Adrenal gland (tissue), 12 donors: ENCODE measurements around the gene SALL3. TPM values are rescaled to one million over a fixed set of nuclear protein-coding genes. Genes with fewer than 3 reads are reported as not detected.

Source experiments
- DNase-seq, 7 donors: peaks; one replicate each; pipeline ENCODE4 v3.0.0-alpha.2; 2019 to 2020
- H3K27ac ChIP-seq, 5 donors: fragments of 200-600 bp; sonication (generic) in 4 of 5; 1 replicate in 3 of 5; 2 replicates in 2 of 5; pipeline versions ENCODE4 v1.5.1 to v1.8.0; 2016 to 2020; ENCODE audit warnings: mild to moderate bottlenecking in 1 of 5
- H3K27me3 ChIP-seq: fragments of 200-600 bp; 2 replicates; pipeline ENCODE4 v1.8.0; 2021
- H3K36me3 ChIP-seq, 2 donors: fragments of 200-600 bp; replicated peaks in 1 of 2; 1 replicate in 1 of 2; 2 replicates in 1 of 2; pipeline versions ENCODE4 v1.5.1 to v1.8.0; 2018 to 2022
- H3K4me1 ChIP-seq, 2 donors: fragments of 200-600 bp; replicated peaks in 1 of 2; 1 replicate in 1 of 2; 2 replicates in 1 of 2; pipeline versions ENCODE4 v1.5.1 to v1.8.0; 2018 to 2021
- H3K4me3 ChIP-seq, 4 donors: fragments of 200-600 bp; sonication (generic) in 3 of 4; one replicate each; pipeline ENCODE4 v1.5.1; 2016 to 2018
- H3K9me3 ChIP-seq, 3 donors: fragments of 200-600 bp; sonication (generic) in 1 of 3; replicated peaks in 1 of 3; 1 replicate in 2 of 3; 2 replicates in 1 of 3; pipeline versions ENCODE4 v1.5.1 to v1.8.0; 2016 to 2021
- POLR2A ChIP-seq, 2 donors: fragments of 450-650 bp; IDR thresholded peaks; one replicate each; pipeline ENCODE4 v1.6.1; 2017; ENCODE audit warnings: antibody characterized with exemption in 2 of 2, mild to moderate bottlenecking in 2 of 2, moderate library complexity in 1 of 2
- WGBS, 4 donors: extraction: QIAGEN DNeasy Blood & Tissue Kit in 2 of 4; methylation state at CpG; one replicate each; pipeline versions ENCODE4 v1.1.5 to v1.1.7; 2013 to 2017; 5-methylcytosine and 5-hydroxymethylcytosine counted together
- intact Hi-C, 2 donors: fragments of 100-400 bp; cut with DNase I; formaldehyde crosslinking; loops; one replicate each; pipeline versions ENCODE4 v1.14.1 to v1.15.0; 2022 to 2023
- polyA plus RNA-seq, 3 donors: library from polyadenylated mRNA; stranded (reverse); fragments of 200-250 nt in 2 of 3; fragments of 350-450 nt in 1 of 3; fragmentation: Illumina TruSeq in 1 of 3; extraction: RNeasy Lipid Tissue Mini Kit (QIAGEN cat#74804) in 1 of 3; gene quantifications; one replicate each; pipeline ENCODE4 v1.2.3, GENCODE V29; 2013 to 2014
- total RNA-seq, 9 donors: library from RNA; depleted of rRNA in 4 of 9; stranded (reverse); fragments of >200 nt in 4 of 9; fragments of 120-200 nt in 1 of 9; fragmentation: NEBNext Ultra II Directional in 1 of 9; extraction: Animal tissue kit (Norgen Biotek cat#: 25700) in 1 of 9; gene quantifications; one replicate each; pipeline versions ENCODE4 v1.1.0 to v1.2.4, GENCODE V29; 2013 to 2023
- TF ChIP-seq, protein P1 (sequence below), 6 experiments: fragments of 450-650 bp in 4 of 6; fragments of 200-600 bp in 2 of 6; sonication (generic) in 1 of 6; IDR thresholded peaks; 1 replicate in 5 of 6; 2 replicates in 1 of 6; pipeline versions ENCODE4 v1.5.1 to v1.8.0; 2016 to 2021; ENCODE audit warnings: antibody characterized with exemption in 6 of 6, mild to moderate bottlenecking in 2 of 6, moderate library complexity in 1 of 6
- donor health status: healthy with polysubstance abuse.
- donor health status: Bipolar disorder and iron deficiency.
- donor health status: DM: yes; HTN: yes; CAD: no.
- donor health status: DM: no; HTN: no; CAD: no.
- donor health status: DM: no; HTN: no; CAD: no.
- donor health status: DM: yes; HTN: yes; CAD: no.

The SALL3 gene
- total and polyA plus RNA-seq, 12 donors: 0.11 TPM; not detected in 11

DNA sequence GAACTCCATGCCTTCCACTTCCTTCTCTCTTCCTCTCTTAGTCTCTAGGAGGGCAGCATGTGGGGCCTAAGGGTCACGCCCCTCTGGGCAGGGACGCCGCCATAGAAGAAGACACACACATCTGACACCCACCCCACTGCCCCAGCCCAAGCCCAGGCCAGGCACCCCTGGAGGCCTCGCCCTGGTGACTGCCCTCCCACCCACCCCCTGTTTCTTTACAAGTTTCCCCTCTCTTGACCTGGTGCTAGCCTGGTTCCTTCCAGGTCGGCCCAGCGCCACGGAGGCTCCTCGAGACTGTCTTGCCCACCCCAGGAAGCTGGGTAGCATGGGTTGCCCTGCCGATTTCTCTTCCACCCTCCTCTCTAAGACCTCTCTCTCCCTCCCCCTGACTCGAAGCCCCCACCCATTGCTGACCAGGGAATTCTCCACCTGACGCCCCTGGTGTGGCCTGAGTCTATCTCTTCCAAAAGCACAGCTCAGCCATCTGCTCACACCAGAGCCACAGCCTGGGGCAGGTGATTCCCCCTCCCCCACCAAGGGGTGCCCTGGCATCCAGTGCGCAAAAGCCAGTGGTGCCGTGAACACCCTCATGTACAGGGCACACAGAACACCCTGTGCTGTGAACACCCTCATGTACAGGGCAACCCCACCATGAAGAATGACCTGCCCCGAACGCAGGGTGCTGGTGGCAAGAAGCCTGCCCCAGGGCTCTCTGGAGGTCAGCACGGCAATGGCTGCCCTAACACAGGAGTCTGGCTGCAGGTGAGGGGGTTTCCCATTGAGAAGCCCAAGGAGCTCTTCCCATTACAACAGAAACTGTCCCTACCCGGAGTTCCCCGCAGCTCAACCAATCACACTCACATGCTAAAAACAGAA is 13.5 kb upstream of the SALL3 start:
- Histone ChIP-seq H3K4me1 (no peaks in the 10 kb centered on the region), H3K4me3 (no peak overlapping the region), H3K27ac (no peak overlapping the region), H3K27me3 (peaks cover 3% of the 10 kb centered on the region), H3K36me3 (no peaks in the 10 kb centered on the region), H3K9me3 (no peaks in the 10 kb centered on the region)
- intact Hi-C loops: no loop called here
- DNase-seq: no peak
- TF ChIP-seq POLR2A (IDR thresholded peaks at IDR 0.05): no peak
- TF ChIP-seq, protein P1, sequence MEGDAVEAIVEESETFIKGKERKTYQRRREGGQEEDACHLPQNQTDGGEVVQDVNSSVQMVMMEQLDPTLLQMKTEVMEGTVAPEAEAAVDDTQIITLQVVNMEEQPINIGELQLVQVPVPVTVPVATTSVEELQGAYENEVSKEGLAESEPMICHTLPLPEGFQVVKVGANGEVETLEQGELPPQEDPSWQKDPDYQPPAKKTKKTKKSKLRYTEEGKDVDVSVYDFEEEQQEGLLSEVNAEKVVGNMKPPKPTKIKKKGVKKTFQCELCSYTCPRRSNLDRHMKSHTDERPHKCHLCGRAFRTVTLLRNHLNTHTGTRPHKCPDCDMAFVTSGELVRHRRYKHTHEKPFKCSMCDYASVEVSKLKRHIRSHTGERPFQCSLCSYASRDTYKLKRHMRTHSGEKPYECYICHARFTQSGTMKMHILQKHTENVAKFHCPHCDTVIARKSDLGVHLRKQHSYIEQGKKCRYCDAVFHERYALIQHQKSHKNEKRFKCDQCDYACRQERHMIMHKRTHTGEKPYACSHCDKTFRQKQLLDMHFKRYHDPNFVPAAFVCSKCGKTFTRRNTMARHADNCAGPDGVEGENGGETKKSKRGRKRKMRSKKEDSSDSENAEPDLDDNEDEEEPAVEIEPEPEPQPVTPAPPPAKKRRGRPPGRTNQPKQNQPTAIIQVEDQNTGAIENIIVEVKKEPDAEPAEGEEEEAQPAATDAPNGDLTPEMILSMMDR (IDR thresholded peaks at IDR 0.05): no peak
- 77 to 79% (median 79%) methylated on average over 12 to 18 of the region's 18 CpGs for WGBS, 4 donors

DNA sequence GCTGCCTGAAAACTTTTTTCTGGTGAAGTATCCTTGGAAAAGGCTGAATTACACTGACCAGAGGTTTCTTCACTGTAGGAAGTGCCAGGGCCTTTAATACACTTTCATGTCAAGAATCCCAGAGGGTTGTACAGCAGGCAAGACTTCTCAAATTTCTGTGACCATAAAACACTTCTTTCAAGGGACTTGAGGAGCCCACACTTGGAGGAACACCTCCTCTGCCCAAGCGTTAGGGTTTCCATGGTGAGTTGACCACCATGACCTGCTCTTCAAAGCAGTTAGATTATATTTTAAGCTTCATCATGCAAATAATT is 12.9 kb upstream of the SALL3 start:
- TF ChIP-seq POLR2A (IDR thresholded peaks at IDR 0.05): no peak
- TF ChIP-seq, protein P1 (IDR thresholded peaks at IDR 0.05): no peak
- intact Hi-C loops: no loop called here
- no peaks in the 10 kb centered on the region for H3K9me3 ChIP-seq
- H3K27me3 ChIP-seq: peaks cover 7% of the 10 kb centered on the region
- H3K4me3 ChIP-seq: no peak overlapping the region
- H3K36me3 ChIP-seq: no peaks in the 10 kb centered on the region
- H3K27ac ChIP-seq: no peak overlapping the region
- 40 to 62% (median 52%) methylated on average over 1 of the region's 1 CpG for WGBS, 4 donors
- DNase-seq: no peak
- H3K4me1 ChIP-seq: no peaks in the 10 kb centered on the region

DNA sequence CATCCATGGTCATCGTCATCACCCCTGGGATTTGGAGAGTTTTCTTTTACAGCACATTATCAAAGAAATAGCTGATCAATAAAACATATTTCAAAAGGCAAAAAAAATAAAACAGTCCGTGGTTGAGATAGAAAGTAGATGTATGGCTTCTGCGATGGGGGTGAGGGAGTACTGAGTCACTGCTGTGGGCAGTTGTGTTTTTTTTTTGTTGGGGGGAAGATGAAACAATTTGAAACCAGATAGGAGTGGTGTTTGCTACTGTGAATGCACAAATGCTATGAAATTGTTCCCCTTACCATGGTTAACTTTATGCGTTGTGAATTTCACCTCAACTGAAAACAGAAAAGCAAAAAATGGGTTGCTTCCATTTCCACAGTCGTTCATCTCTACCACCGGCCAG is 11.9 kb upstream of the SALL3 start:
- Histone ChIP-seq H3K27ac (no peak overlapping the region), H3K27me3 (peaks cover 16% of the 10 kb centered on the region), H3K4me3 (no peak overlapping the region), H3K9me3 (no peaks in the 10 kb centered on the region), H3K4me1 (no peaks in the 10 kb centered on the region), H3K36me3 (no peaks in the 10 kb centered on the region)
- no peak for TF ChIP-seq POLR2A (IDR thresholded peaks at IDR 0.05)
- TF ChIP-seq, protein P1 (IDR thresholded peaks at IDR 0.05): no peak
- 66 to 79% (median 73%) methylated on average over 6 of the region's 6 CpGs for WGBS, 4 donors
- intact Hi-C loops: no loop called here
- no peak for DNase-seq

DNA sequence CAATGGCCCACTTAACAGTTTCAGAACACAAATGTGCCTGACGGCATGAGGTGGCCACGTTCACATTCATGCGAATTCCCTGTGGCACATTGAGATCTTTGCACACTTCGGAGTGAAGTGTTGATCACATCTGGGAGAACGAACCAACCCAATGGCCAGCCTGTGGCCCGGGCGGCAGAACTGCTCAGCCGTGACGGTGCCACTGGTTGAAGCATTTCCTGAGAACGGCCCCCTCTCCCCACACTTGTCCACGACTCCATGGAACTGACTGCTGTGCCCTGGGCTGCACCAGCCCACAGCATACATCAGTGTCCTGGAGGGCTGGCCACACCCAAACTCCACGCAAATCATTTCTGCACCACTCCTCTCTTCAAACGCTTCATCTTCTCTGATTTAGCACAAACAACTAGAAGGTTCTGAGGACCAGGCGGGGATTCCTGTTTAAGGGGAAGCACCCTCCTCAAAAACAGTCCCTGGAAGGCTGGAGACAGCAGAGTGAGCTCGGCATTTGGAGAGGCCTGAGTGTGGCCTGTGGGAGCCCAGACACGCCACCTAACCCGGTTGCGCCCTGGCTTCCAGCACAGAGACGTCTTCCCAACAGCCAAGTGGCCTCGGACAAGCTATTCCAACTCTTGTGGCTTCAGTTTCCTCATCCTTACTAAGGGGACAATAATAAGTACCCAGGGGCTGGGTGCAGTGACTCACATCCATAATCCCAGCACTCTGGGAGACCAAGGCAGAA is 9.9 kb upstream of the SALL3 start:
- no peak for DNase-seq
- Histone ChIP-seq H3K27ac (no peak overlapping the region), H3K4me1 (peaks cover 0 to 14% of the 10 kb centered on the region in 2 donors), H3K9me3 (no peaks in the 10 kb centered on the region), H3K27me3 (peaks cover 37% of the 10 kb centered on the region), H3K36me3 (no peaks in the 10 kb centered on the region), H3K4me3 (no peak overlapping the region)
- WGBS, 4 donors: 82 to 89% (median 87%) methylated on average over 16 to 20 of the region's 20 CpGs
- TF ChIP-seq, protein P1 (IDR thresholded peaks at IDR 0.05): no peak
- TF ChIP-seq POLR2A (IDR thresholded peaks at IDR 0.05): no peak
- intact Hi-C loops: no loop called here
